ENCODE measurements around the gene SEMA5B. TPM values are rescaled to one million over a fixed set of nuclear protein-coding genes. Genes with fewer than 3 reads are reported as not detected.

Gene SEMA5B
- total and polyA plus RNA-seq, 2 donors (not counting 1 experiment from before 2014, with no cell fraction given), result not detected

DNA sequence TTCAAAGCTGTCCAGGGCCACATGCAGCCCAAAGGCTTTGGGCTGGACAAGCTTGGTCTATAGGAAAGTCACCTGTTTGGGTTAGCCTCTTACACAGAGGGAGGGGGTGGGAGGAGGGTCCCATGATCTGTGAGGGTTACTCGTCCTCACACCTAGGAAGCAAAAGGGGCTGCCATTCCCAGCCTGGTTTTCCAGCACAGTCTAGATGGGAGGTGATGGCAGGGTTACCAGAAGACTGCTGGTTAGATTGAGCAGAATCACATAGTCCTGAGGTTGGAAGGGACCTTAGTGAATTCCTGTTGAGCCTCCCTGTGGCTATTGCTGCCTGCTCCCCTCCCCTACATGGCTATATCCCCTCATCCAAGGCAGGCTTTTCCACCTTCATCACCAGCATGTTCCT, 101.8 kb downstream of the SEMA5B start:
- TF ChIP-seq CTCF (IDR thresholded peaks at IDR 0.05) (no peak), EZH2 (IDR thresholded peaks at IDR 0.05; ENCODE audit: borderline replicate concordance, insufficient read depth, low read depth, low read length, poor library complexity, severe bottlenecking) (no peak)
- Mint-ChIP-seq H3K9me3 (ENCODE audit: insufficient read depth) (no peaks in the 10 kb centered on the region), H3K4me1 (peaks cover 7% of the 10 kb centered on the region), H3K27ac (no peak overlapping the region), H3K4me3 (no peak overlapping the region), H3K27me3 (peaks cover 9% of the 10 kb centered on the region)
- H3K4me2 ChIP-seq (replicated peaks; ENCODE audit: low read depth, low read length, poor library complexity, severe bottlenecking), result no peak overlapping the region
- H4K20me1 ChIP-seq (ENCODE audit: control insufficient read depth, insufficient read depth, low read length, poor library complexity, severe bottlenecking), result no peaks in the 10 kb centered on the region
- no peak for ATAC-seq (ENCODE audit: low read depth)
- no peak overlapping the region for H3K27ac ChIP-seq (ENCODE audit: low read length in 2 of 2)
- ChIA-PET POLR2A (no interaction called here), CTCF (interaction anchor here (1.0 kb wide), 1 partner anchor 59 kb away, joined by 3 read pairs; no protein-coding TSS in a partner anchor)
- H3K9me3 ChIP-seq (ENCODE audit: control extremely low read depth in 1 of 3, control insufficient read depth in 2 of 3, insufficient read depth in 1 of 3, low read length in 2 of 3), result peaks cover 0 to 6% (median 0%) of the 10 kb centered on the region in 3 donors
- H3K9ac ChIP-seq (ENCODE audit: low read length), result no peak overlapping the region
- H3K36me3 ChIP-seq (replicated peaks in 1 of 2; ENCODE audit: control extremely low read depth in 1 of 2, control insufficient read depth in 1 of 2, extremely low read depth in 1 of 2, insufficient read depth in 2 of 2, low read length in 1 of 2), result no peaks in the 10 kb centered on the region
- no peaks in the 10 kb centered on the region for H3K79me2 ChIP-seq (ENCODE audit: control insufficient read depth, insufficient read depth, low read length)
- DNase-seq, result no peak
- no peak overlapping the region for H3K4me3 ChIP-seq (ENCODE audit: control extremely low read depth in 1 of 5, extremely low read depth in 1 of 5, insufficient read depth in 1 of 5, low read depth in 2 of 5, low read length in 4 of 5)
- 83% methylated on average over 1 of the region's 1 CpG for WGBS (ENCODE audit: insufficient coverage)
- H2AFZ ChIP-seq (ENCODE audit: insufficient read depth, low read depth, low read length, poor library complexity, severe bottlenecking), result no peak overlapping the region
- peaks cover 0 to 28% (median 8%) of the 10 kb centered on the region in 4 experiments for H3K27me3 ChIP-seq (replicated peaks in 1 of 4; ENCODE audit: control extremely low read depth in 1 of 4, control insufficient read depth in 3 of 4, insufficient read depth in 4 of 4, low read length in 3 of 4)
- intact Hi-C loops (cut with micrococcal nuclease), result no loop called here
- H3K4me1 ChIP-seq (ENCODE audit: control insufficient read depth in 2 of 2, insufficient read depth in 2 of 2, low read length in 2 of 2), result peaks cover 12 to 13% of the 10 kb centered on the region in 2 donors

GRCh38 chr3:122924056-122924455, 103.5 kb downstream of the SEMA5B start:
- intact Hi-C loops (cut with micrococcal nuclease), result no loop called here
- peaks cover 12 to 13% of the 10 kb centered on the region in 2 donors for H3K4me1 ChIP-seq (ENCODE audit: control insufficient read depth in 2 of 2, insufficient read depth in 2 of 2, low read length in 2 of 2)
- H3K9me3 ChIP-seq (ENCODE audit: control extremely low read depth in 1 of 3, control insufficient read depth in 2 of 3, insufficient read depth in 1 of 3, low read length in 2 of 3), result peaks cover 0 to 6% (median 0%) of the 10 kb centered on the region in 3 donors
- no peak overlapping the region for H3K27ac ChIP-seq (ENCODE audit: low read length in 2 of 2)
- H3K4me2 ChIP-seq (replicated peaks; ENCODE audit: low read depth, low read length, poor library complexity, severe bottlenecking), result no peak overlapping the region
- peaks cover 0 to 29% (median 8%) of the 10 kb centered on the region in 4 experiments for H3K27me3 ChIP-seq (replicated peaks in 1 of 4; ENCODE audit: control extremely low read depth in 1 of 4, control insufficient read depth in 3 of 4, insufficient read depth in 4 of 4, low read length in 3 of 4)
- ATAC-seq (ENCODE audit: low read depth) (no peak), DNase-seq (no peak)
- no peak overlapping the region for H3K4me3 ChIP-seq (ENCODE audit: control extremely low read depth in 1 of 5, extremely low read depth in 1 of 5, insufficient read depth in 1 of 5, low read depth in 2 of 5, low read length in 4 of 5)
- POLR2A ChIA-PET, result no interaction called here
- H3K9me3 Mint-ChIP-seq (ENCODE audit: insufficient read depth), result no peaks in the 10 kb centered on the region
- H3K27me3 Mint-ChIP-seq, result peaks cover 14% of the 10 kb centered on the region
- no peaks in the 10 kb centered on the region for H3K79me2 ChIP-seq (ENCODE audit: control insufficient read depth, insufficient read depth, low read length)
- TF ChIP-seq CTCF (IDR thresholded peaks at IDR 0.05) (no peak), EZH2 (IDR thresholded peaks at IDR 0.05; ENCODE audit: borderline replicate concordance, insufficient read depth, low read depth, low read length, poor library complexity, severe bottlenecking) (no peak)
- no peak overlapping the region for H3K4me3 Mint-ChIP-seq
- no peak overlapping the region for H3K27ac Mint-ChIP-seq
- 77% methylated on average over 2 of the region's 2 CpGs for WGBS (ENCODE audit: insufficient coverage)
- peaks cover 7% of the 10 kb centered on the region for H3K4me1 Mint-ChIP-seq
- no peaks in the 10 kb centered on the region for H3K36me3 ChIP-seq (replicated peaks in 1 of 2; ENCODE audit: control extremely low read depth in 1 of 2, control insufficient read depth in 1 of 2, extremely low read depth in 1 of 2, insufficient read depth in 2 of 2, low read length in 1 of 2)
- CTCF ChIA-PET, result no interaction called here
- H4K20me1 ChIP-seq (ENCODE audit: control insufficient read depth, insufficient read depth, low read length, poor library complexity, severe bottlenecking), result no peaks in the 10 kb centered on the region
- H3K9ac ChIP-seq (ENCODE audit: low read length), result no peak overlapping the region
- H2AFZ ChIP-seq (ENCODE audit: insufficient read depth, low read depth, low read length, poor library complexity, severe bottlenecking), result no peak overlapping the region
